ENCODE measurements around the gene ADCY2.
"Not testable (repeated sequence)": the region's sequence is repeated elsewhere in the genome, so short reads cannot be mapped to it uniquely, and the experiment has no call there.

Gene ADCY2

DNA sequence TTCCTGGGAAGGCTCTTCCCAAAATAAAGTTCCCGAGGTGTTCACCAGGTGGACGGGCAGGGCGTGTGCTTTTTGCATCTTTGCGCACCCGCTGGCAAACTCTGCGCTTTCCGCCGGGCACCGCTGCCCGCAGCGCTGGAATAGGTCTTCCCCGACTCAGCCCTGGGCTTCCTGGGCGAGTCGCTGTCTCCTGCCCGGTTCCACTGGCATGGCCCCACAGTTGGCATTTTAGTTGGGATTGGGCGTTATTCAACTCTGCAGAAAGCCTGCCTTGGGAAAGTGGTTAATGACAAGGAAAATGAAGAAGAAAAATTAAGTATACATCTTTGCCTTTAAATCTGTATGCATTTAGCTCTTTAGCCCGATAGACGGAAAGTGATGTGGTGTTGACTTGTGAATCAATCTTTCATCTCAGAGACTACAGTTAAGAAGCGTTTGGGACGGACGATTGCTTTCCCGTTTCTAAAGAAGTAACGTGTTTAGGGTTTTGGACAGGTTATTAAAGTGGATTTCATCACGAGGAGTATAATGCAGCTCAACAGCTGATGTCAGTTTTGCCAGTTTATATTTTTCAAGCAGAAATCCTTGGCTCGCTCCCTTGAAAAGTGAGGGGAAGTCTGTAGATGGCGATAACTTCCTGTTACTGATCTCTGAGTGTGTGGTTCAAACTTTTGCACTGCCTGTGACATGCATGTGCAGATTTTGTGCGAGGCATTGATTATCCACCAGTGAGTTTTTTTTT lies 946 bp downstream of the ADCY2 start:
- DNase-seq: no peak

DNA sequence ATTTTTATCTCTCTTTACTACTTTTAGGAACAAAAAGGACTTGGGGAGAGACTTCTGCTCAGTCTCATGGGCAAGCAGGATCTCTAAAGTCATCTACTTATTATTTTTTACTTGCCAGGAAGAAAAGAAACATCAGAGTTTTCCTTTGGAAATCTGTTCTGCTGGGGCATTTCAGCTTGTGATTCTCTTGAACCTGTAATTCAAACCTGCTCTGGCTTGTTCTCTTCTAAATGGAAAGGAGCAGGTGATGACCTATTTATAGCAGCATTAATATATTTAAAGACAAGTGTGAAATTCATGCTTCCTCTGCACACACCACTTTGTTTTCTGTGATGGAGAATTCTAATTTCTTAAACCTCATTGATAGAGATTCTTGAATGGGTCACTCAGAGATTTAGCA lies 2.0 kb downstream of the ADCY2 start:
- no peak for DNase-seq

DNA sequence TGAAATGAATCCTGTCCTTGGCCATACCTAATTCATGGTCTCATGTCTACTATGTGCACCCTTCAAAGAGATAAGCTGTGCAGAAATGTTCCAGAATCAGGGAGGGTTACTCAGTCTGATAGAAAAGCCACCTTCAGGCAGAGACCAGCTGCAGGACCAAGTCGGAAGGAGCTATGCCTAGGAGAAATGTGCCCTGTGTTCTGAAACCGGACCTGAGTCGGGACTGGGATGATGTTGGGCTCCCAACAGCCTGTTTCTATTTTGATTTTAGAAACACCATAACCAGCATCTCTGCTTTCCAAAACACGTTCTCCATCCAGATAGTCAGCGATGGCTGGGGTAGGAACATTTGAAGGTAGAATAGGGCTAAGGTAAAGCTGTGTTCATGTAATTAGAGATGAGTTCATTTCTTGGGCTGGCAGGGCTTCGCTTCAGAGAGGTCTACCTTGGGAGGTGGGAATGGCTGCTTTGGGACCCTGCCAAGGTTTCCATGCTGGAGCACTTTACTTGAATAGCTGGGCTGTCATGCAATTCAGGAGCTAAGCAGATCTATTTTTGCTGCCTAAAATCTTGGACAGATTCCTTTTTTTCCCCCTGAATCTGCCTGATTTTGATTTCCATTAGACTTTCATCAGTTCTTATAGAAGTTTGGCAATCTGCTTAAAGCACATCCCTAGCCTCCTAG lies 2.8 kb downstream of the ADCY2 start:
- no peak for DNase-seq

DNA sequence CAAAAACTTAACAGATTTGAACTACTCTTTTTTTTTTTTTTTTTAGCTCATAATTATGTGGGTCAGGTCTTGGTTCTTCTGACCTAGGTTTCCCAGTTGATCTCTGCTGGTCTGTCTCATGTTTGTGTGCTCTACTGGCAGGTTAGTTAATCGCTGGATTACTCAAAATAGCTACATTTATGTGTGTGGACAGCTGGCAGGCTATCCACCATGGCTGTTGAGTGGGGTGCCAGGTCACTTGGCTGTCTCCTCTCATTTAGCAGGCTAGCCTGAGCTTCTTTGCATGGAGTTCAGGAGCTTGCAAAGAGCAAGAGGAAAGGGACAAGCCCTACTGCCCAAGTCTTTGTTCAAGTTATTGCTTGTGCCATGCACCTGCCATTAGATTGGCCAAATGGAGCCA lies 9.3 kb downstream of the ADCY2 start:
- no peak for DNase-seq

DNA sequence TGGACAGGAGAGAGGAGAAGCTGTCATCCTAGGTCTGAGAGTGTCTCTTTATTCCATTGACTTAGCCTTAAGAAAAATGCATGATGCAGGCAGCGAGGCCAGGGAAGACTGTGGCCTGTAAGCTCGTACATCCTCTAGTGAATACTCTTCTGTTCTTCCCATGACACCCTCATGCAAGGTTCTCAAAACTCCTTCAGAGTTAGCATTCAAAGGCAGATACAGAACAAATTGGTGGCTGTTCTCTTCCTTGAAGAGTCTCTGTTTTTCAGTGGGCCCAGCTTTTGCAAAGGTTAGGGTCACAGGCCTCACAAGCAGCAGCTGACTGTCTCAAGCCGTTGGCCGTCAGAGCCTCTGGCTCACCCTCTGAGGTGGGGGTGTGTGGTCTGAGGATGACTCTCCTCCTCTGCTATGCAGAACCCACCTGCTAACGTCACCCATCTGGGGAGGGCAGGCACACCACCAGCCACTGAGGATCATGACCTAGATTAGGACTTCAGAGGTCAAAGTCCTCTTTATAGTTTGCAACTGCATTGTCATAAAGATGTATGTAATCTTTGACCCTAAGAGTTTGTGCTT lies 15.1 kb downstream of the ADCY2 start:
- no peak for DNase-seq

DNA sequence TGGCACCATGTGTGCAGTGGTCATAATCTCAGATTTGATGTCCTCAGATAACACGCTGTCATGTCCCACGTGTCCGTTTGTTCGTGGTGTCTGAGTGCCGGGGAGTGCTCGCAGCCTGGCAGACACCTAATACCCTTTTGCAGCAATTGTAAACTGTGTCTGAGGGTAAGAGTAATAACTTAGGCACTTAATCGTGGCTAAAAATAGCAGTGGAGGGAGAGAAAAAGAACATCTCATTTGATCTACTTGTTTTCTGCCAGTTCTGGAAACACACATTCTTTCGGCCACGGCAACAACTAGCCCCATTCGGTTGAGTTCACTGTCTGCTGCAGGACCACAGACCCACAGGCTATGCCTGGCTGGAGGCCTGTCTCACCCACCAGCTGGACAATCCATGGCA lies 16.5 kb downstream of the ADCY2 start:
- no peak for DNase-seq

DNA sequence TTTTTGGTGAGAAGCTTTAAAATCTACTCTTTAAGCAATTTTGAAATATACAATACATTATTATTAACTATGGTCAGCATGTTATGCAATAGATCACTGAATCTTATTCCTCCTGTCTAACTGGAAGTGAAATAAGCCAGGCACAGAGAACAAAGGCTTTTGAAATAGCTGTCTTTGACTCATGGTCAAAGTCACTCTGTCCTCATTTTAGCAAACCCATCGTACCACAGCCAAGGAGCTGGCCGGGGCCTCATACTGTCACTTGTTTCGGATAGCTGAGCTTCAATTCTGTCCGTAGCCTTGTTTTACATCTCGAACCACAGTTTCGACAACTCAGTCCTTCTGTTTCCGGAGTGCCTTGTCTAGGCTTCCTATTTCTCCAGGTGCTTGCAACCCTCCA lies 19.2 kb downstream of the ADCY2 start:
- DNase-seq: no peak

DNA sequence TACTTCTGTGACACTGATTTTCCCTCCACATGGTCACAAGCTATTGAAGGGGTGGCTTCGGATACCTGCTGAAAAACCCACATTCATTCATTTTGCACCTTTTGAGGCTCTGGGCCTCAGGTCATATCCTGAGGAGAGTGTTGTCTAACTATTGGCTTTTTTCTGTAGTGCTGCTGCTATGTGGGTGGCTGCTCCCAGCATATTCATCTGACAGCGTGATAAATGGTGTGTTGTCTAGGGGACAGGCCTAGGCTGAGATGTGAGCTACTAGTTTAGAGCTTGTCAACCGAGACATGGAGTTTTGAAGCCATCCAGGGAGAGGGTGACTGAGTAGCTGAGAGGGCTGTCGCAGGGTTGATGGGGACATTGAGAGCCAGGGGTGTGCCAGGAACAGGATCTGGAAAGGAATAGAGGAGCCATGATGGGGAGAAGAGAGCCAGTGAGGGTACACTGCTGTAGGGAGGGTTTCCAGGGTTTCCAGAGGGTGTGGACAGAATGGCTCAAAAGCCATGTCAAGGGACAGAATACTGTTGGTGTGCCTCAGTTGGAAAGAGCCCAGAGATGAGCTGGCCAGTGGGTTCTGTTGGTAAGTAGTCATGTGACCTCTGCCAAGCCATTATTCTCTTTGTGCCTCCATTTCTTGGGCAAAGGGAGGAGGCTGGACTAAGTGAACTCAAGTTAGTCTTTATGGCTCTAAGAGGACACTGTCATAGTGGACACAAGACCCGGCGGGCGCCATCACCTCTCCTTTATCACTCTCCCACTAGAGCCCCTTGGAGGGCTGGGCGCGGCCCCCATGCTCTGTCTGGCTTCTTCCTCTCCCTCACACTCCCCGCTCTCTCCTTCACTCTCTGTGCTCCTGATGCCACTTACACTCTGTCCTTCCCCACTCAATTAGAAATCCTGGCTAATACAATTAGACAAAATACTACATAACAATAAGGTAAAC lies 19.9 kb downstream of the ADCY2 start:
- DNase-seq: no peak

DNA sequence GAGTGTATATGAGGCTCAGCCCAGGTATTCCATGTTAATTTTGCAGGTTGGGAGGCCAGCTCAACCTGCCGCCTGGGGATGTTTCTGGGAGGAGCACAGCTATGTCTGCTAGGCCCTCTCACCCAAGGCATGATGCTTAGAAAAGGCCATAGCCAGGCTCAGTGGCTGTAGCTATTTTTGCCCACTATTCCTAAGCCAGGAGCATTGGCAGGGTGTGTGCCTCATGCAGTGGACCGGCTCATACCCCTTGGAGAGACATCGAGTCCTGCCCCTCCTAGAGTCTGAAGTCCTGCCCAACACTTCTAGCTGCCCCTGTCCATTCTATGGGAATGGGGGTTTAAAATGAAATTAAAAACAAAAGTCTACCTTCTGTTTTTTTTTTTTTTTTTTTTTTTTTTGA lies 22.3 kb downstream of the ADCY2 start:
- no peak for DNase-seq

DNA sequence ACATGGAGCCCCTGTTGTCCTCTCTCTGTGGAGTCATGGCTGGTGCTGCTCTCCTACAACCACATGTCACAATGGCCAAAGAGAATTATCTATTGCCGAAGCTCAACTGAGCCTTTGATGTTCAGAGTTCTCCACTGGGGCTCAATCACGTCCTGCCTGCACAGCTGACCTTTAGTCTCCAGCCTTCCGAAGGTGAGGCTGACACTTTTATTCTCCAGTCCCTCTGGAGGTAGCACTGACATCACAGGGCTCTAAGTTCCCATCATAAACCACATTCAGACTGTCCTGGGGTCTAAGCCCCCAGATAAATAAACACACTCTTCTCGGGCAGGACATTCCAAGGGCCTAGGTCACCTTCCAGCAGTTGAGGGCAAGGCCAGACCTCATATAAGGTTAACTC lies 23.4 kb downstream of the ADCY2 start:
- DNase-seq: no peak

DNA sequence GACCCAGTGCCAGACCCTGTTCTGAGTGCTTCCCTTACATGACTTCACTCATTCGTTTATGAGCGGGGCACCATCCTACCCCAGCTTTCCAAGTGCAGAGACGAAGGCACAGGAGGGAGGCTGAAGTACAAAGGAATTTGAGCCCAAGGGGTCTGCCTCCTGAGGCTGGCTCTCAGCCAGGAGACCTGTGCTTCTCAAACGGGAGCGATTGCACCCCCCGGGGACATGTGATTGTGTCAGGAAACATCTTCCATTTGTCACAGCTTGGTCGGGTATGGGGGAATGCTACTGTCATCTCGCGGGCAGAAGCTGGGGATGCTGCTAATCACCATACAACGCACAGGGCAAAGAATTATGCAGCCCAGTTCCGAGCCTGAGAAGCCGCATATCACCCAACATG lies 23.9 kb downstream of the ADCY2 start:
- no peak for DNase-seq

DNA sequence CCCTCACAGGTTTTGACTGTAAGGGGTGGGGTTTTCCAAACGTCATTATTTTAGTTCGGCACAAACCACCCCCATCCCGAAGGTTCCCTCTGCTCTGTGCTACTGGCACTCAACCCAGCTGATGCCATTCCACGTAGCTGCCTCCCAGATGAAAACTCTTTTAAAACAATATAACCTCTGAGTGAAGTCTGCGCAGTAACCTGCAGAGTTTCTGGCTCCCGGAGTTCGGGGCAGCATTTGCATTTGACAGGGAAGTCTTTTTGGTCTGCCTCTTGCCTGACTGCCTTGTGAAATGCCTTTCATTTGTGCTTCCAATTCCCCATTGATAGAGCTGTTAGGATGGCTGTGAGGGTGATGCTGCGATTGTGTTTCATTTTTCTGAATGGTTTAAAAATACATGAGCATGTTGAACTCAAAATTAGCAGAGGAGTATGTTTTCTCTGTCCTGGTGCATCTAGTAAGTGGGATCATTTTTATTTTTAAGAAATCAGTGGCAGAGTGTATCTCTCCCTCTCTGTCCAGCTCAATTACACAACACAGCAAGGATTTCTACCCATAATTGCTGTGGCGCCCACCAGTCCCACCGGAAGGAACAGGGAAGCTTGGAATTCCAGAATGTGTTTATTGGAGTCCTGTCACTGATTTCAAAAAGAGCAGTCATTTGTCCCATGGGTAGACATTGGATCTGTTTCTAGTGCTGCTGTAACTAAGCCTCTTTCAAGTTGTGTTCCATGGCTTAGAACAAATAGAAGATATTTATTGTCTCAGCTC lies 24.8 kb downstream of the ADCY2 start:
- no peak for DNase-seq

DNA sequence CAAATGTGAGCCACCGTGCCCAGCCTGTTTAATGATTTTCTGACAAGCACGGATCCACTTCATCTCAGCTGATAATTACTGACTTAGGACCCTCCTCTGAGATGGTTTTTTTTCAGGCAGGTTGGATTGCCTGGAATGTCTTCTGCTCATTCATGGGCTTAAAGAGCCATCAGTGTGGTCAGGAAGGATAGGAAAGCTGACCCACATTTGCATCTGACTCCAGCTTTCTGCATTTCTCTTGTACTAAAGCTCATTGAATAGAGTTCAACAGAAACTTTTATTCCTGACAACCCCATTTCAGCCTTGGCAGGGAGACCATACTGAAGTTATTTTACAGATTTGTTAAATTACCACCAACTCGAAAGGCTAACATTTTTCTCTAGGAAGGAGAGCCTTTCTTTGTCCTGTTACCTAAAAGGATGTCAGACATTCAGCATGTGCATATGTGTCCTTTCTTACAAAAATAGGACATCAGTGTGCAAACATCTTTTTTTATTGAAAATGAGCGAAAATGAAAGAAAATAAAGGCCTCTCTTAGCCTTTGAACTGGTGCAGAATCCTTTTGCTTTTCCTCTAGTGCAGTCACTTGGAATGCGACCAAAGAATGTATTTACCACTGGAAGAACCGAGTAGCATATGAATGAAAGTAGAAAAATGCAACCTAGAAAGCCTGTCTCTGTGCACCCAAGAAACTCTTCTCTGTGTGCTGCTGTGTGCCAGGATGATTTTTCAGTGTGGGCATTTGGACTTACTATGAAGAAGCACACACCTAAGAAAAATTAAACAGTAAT lies 26.6 kb downstream of the ADCY2 start:
- no peak for DNase-seq

DNA sequence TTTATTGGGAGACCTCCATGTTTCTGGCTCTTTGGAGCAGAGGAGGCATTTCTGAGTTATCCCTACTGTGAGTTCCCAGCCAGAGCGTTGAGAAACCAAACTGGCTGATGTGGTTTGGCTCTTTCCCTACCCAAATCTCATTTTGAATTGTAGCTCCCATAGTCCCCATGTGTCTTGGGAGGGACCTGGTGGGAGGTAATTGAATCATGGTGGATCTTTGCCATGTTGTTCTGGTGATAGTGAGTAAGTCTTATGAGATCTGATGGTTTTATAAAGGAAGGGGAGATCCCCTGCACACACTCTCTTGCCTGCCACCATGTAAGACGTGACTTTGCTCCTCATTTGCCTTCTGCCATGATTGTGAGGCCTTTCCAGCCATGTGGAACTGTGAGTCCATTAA lies 27.3 kb downstream of the ADCY2 start:
- not testable (repeated sequence) for DNase-seq

DNA sequence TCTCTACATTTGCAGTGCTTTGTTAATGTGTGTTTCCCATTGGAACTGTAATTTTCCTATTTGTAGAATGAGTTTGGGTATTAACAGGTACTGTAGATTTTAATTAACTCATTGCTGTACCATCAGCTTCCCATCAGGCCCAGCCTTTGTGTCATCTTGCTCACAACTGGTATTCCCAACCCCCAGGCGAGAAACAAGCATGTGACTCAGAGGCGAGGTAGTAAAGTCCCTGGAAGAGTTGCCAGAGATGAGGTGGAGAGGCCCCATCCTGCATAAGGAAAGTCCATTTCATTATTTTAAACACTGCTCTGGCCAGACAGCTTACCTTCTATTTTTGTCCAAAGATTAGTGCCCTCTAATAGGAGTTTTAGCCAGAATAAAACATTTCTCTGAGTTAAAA lies 29.9 kb downstream of the ADCY2 start:
- no peak for DNase-seq

DNA sequence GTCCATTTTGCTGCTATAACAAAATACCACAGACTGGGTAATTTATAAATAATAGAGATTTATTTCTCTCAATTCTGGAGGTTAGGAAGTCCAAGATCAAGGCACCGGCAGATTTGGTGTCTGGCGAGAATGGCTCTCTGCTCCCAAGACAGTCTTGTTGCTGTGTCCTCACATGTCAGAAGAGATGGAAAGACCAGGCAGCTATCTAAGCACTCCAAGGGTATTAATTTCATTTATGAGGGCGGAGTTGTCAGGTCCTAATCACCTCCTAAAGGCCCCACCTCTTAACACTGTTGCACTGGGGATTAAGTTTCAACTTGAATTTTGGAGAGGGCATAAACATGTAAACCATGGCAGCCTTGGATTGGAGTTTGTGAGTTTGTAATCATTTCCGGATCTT lies 30.3 kb downstream of the ADCY2 start:
- no peak for DNase-seq

DNA sequence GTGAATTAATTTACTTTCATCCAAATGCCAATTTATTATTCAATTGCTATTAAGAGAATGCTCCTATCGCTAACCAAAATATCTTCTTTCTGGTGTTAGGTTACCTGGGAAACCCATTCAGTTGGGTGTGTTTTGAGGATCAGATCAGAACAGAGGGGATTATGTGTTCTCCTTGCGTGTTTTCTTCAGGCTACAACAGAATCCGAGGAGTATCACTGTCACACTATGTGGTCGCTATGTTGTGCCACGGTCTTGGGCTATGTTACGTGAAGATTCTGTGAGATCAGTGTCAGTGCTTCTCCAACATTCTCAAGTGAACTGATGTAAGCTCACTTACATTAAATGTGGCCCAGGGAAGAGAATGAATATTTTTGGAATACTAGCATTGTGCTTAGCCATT lies 39.0 kb downstream of the ADCY2 start:
- DNase-seq: no peak

DNA sequence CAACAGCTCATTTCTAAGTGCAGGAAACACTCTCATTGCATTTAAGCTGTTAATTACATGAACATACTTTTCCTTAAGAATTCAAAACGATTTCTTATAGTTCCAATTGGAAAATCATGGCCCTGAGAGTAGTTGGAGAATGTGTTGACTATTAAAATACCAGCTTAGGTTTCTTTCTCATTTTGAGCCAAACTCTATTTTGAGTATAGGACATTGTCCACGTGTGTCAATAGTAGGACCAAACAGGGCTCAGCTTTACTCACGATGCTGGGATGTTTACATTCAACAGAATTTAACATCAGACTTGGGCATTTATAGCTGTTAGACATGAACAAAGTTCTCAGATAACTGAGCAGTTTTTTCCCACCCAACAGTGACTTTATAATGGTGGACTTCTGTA lies 39.6 kb downstream of the ADCY2 start:
- no peak for DNase-seq

DNA sequence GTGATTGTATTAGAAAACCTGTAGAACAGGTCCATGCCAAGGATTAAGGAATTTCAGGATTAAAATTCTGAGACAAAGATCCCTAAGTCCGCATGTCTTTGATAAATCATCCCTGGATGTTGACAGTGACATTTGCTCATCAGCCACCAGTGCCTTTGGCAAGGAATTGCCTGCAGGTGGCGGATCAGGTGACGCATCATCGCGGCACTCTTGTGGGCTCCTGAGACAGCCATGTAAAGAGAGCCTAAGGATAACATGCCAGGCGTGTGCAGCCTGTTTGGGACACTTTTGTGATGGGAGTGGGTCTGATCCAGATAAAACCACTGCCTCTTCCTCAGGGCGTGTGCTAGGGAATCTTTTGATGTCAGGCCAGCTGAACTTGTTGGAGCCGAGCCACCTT lies 40.6 kb downstream of the ADCY2 start:
- DNase-seq: no peak

DNA sequence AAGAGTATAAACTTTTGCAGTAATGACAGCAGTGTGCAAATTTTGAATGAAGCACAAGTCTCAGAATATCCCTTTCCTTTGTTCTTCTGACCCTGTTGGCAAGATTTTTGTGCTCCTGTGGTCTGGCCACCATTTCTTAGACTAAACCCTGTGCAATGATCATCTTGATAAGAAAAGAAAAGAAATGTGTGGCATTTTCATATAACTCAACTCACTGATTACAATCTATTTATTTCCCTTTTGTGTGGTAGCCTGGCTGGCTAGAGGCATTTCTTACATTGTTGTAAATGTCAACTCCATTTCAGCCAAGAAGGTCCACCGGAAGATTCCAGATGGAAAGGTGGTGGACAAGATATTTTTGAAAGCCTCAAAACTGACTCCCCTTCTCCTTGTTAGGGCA lies 41.9 kb downstream of the ADCY2 start:
- no peak for DNase-seq

DNA sequence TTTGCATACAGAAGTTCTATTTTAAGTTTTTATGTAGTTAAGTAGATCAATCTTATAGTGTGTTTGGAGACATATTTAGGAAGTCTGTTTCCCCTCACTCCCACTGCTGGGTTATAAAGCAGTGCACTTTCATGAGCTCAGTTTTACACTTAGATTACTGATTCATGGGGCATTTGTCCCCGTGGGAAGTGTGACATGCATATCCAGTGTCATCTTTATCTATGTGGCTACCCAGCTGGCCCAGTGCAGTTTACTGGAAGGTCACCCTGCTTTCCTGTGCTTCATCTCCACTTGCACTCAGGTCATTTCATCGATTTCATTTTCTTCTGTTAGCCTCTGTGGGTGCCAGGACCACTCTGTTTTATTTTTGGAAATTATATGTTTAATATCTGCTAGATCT lies 49.1 kb downstream of the ADCY2 start:
- DNase-seq: no peak

DNA sequence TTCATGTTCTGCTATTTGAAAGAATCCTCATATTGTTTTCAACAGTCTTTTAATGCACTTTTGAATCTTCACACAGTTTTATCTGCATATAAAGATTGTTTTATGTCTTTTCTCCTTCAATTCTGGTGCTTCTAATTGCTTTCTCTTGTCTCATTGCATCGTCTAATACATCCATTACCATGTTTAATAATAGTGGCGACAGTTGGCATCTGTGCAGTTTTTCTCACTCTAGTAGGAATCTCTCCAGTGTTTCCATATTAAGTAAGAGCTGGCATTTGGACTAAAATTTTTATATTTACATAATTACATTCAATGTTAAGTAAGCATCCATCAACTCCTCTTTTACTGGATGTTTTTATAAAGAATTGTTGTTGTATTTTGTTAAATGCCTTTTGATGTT lies 49.9 kb downstream of the ADCY2 start:
- no peak for DNase-seq
